ENCODE results near the gene ACAN. TPM values are rescaled to one million over a fixed set of nuclear protein-coding genes. Genes with fewer than 3 reads are reported as not detected.

The ACAN gene
- total RNA-seq, 4 donors from 2014 or later: 0.60 to 11.4 (median 1.8) TPM

GRCh38 chr15:88832820-88833730 lies 29.8 kb downstream of the ACAN start:
- Histone ChIP-seq H3K27ac (peak overlapping the region; percentile 12 to 90 (median 62)), H3K27me3 (no peaks in the 10 kb centered on the region), H3K4me1 (peaks cover 0 to 17% (median 5%) of the 10 kb centered on the region in 4 donors), H3K9me3 (no peaks in the 10 kb centered on the region), H3K36me3 (no peaks in the 10 kb centered on the region), H3K4me3 (no peak overlapping the region)
- no peak for DNase-seq (ENCODE audit: low spot score in 2 of 2)
- TF ChIP-seq POLR2A (IDR thresholded peaks at IDR 0.05) (no peak), CTCF (IDR thresholded peaks at IDR 0.05) (no peak), EP300 (IDR thresholded peaks at IDR 0.05) (no peak)
- WGBS, 2 donors: 53 to 58% methylated on average over 12 of the region's 12 CpGs

- no peak for DNase-seq (ENCODE audit: low spot score in 2 of 2)
- Histone ChIP-seq H3K9me3 (no peaks in the 10 kb centered on the region), H3K36me3 (no peaks in the 10 kb centered on the region), H3K4me1 (peaks cover 0 to 17% (median 5%) of the 10 kb centered on the region in 4 donors), H3K27me3 (no peaks in the 10 kb centered on the region), H3K4me3 (no peak overlapping the region), H3K27ac (peak overlapping the region; percentile 12 to 90 (median 62))
- WGBS, 2 donors: 20 to 26% methylated on average over 8 of the region's 8 CpGs
- no peak for TF ChIP-seq CTCF (IDR thresholded peaks at IDR 0.05)
- no peak for TF ChIP-seq POLR2A (IDR thresholded peaks at IDR 0.05)
- no peak for TF ChIP-seq EP300 (IDR thresholded peaks at IDR 0.05)
Measured at GRCh38 chr15:88833731-88834100, 30.5 kb downstream of the ACAN start.

GRCh38 chr15:88834211-88834812 lies 31.1 kb downstream of the ACAN start:
- 26 to 32% methylated on average over 14 of the region's 14 CpGs for WGBS, 2 donors
- Histone ChIP-seq H3K4me3 (no peak overlapping the region), H3K27ac (peak overlapping the region; percentile 12 to 90 (median 62)), H3K9me3 (no peaks in the 10 kb centered on the region), H3K27me3 (no peaks in the 10 kb centered on the region), H3K4me1 (peaks cover 0 to 17% (median 5%) of the 10 kb centered on the region in 4 donors), H3K36me3 (no peaks in the 10 kb centered on the region)
- TF ChIP-seq CTCF (IDR thresholded peaks at IDR 0.05): peak; percentile 44 to 89 (median 70)
- TF ChIP-seq EP300 (IDR thresholded peaks at IDR 0.05): peak; percentile 14 to 18
- TF ChIP-seq POLR2A (IDR thresholded peaks at IDR 0.05): no peak
- DNase-seq (ENCODE audit: low spot score in 2 of 2): peak; percentile 57 to 67

- H3K27ac ChIP-seq: no peak overlapping the region
- H3K27me3 ChIP-seq: no peaks in the 10 kb centered on the region
- no peak overlapping the region for H3K4me3 ChIP-seq
- H3K36me3 ChIP-seq: no peaks in the 10 kb centered on the region
- no peaks in the 10 kb centered on the region for H3K9me3 ChIP-seq
- peaks cover 0 to 17% (median 5%) of the 10 kb centered on the region in 4 donors for H3K4me1 ChIP-seq
- no peak for TF ChIP-seq CTCF (IDR thresholded peaks at IDR 0.05)
- TF ChIP-seq POLR2A (IDR thresholded peaks at IDR 0.05): no peak
- TF ChIP-seq EP300 (IDR thresholded peaks at IDR 0.05): no peak
- WGBS, 2 donors: 89 to 92% methylated on average over 4 of the region's 4 CpGs
- DNase-seq (ENCODE audit: low spot score in 2 of 2): no peak
Measured at GRCh38 chr15:88835119-88835518, 31.9 kb downstream of the ACAN start.

GRCh38 chr15:88835646-88836045 lies 32.4 kb downstream of the ACAN start:
- Histone ChIP-seq H3K4me3 (no peak overlapping the region), H3K9me3 (no peaks in the 10 kb centered on the region), H3K36me3 (no peaks in the 10 kb centered on the region), H3K4me1 (peaks cover 0 to 17% (median 5%) of the 10 kb centered on the region in 4 donors), H3K27me3 (no peaks in the 10 kb centered on the region), H3K27ac (no peak overlapping the region)
- TF ChIP-seq POLR2A (IDR thresholded peaks at IDR 0.05) (no peak), EP300 (IDR thresholded peaks at IDR 0.05) (no peak), CTCF (IDR thresholded peaks at IDR 0.05) (no peak)
- WGBS, 2 donors: 57 to 62% methylated on average over 2 of the region's 2 CpGs
- DNase-seq (ENCODE audit: low spot score in 2 of 2): no peak

Data from tibial nerve (tissue), 4 donors.